GM12891 (cell line): Measurements from ENCODE around the gene MICALL2.

ENCODE experiments used
- POLR2A ChIP-seq: IDR thresholded peaks from 2 replicates; pipeline ENCODE4 v1.6.1; 2011; ENCODE audit warnings: low read depth, low read length, control low read depth
- POLR2AphosphoS5 ChIP-seq: IDR thresholded peaks from 2 replicates; pipeline ENCODE4 v1.6.1; 2011; ENCODE audit warnings: low read depth, low read length, control low read depth

DNA sequence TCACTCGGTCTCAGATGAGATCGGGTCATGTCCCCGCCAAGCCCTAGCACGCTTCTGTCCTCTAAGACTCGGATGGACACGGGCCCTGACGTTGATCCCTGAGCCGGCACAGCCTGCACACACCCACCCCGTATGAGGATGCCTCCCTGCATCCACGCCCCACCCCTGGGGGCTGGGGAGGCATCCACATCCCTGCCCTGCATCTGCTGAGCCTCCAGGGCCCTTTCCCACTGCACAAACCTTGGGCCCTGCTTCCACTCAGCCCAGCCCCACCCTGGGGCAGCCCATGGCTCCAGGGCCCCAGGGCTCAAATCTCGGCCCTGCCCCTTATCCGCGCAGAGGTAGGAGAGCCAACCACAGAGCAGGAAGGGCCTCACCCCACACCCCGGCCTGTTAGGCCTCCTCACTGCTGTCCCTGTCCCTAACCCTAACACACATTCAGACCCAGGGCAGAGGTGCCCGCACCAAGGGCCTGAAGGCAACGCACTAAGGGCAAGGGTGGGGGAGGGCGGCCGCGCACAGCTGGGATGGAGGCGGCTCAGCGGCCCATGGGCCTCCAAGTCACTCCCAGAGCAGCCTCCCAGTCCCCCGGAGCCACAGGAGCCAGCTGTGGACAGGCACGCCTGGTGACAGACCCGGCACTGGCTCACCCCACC is 9.5 kb upstream of the MICALL2 start:
- TF ChIP-seq POLR2A (no peak), POLR2AphosphoS5 (no peak)
